ENCODE measurements around the gene CNTNAP2.

The CNTNAP2 gene

DNA sequence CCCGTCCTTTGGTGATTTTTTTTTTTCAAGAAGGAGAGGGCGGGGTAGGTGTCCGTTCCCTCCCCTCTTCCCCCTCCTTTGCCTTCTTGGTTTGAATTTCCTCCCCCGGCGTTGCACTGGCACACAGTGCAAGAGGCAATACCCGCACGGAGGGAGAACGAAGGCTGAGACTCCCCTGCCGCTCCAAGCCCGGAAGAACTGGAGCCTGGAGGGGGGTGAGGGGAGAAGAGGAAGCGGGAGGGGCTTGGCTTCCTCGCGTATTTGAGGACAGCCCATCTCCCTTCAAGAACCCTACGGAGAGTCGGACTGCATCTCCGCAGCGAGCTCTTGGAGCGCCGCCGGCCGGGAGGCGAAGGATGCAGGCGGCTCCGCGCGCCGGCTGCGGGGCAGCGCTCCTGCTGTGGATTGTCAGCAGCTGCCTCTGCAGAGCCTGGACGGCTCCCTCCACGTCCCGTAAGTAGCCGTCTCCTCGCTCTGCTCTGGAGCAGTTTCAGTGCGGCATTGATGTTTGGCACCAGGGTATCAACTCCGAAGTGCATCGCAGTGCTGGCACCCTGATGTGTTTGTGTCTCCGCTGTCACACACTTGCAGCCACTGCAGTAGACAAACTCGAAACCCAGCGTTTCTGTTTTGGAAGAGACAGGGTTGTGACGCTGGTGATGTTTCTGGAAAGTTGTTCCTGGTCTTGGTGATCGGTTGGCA is at the start of gene CNTNAP2:
Gene CNTNAP2, plus strand, starts transcription at position 281 of the 702 bp plus-strand sequence. Its CDS starts 76 bp downstream, at position 357.
- no peak for DNase-seq

DNA sequence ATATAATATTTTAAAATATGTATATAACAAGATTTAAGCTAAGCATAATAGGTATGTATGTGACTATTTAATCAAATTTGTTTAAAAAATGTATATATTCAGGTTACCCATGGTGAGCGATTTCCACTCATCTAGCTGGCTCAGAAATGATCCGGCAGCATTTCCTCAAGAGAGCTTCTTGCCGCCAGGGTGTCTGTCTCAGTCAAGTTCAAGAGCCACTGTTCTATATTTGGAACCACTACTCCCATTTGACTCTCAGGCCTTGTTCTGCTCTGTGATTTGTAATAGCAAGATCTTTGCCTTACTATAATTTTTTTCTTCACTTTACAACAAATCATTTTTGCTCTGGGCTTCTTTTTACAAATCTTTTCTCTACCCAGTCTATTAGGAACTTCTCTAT is 48.7 kb upstream of the CNTNAP2 start:
- no peak for DNase-seq

DNA sequence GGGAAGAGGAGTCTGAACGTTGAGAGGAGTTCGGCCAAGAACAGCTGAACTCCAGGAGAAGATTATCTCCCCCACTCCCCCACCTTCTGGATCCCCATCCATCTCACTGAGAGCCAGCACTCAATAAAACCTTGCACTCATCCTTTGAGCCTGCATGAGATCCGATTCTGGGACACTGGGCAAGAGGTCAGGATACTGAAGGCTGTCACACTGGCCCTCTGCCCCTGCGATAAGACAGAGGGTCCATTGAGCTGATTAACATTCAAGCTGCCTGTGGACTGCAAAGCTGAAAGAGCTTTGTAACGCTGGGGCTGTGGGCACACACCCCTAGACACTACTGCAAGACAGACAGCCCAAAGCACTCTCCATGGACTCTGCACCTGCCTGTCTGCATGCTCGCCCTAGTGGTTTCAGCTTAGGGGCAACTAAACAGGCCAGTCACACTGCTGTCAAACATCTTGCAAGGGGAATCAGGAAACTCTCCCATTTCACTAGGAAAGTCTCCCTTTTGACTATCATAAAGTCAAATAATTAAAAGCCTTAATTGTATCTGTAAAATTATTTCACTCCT is 42.3 kb upstream of the CNTNAP2 start:
- no peak for DNase-seq

DNA sequence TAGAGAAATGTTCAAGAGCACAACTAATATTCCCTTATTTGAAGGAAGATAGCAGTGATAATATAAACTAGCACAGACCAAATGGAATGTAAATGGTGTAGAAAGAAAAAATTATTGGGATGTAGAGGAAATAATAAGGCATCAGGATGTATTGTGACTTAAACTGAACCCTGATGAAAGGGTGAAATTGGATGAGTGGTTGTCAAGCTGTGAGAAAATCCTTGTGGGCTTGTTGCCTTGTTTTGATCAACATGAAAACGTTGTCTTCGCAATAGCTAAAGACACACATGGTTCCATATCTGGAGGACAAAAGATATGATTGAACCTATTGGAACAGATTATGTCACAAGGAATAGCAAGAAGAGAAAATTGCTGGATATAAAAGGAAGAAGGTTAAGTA is 40.3 kb upstream of the CNTNAP2 start:
- DNase-seq: no peak

DNA sequence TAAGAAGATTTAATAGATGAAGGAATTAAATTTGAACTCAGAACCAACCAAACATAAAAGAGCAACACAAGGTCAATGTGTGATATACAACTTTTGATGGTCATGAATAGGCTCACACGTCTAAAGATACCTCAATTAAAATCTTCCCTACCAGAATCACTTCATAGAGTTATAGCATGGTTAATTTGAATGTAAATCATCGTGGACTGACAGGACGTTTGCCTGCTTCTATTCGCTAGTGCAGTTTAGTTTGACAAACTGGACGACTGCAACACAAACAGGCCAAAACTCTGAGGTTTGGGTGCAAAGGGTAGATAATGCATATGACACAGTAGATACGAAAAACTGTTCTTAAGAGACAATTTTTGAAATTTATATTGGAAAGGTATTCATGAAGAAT is 32.5 kb upstream of the CNTNAP2 start:
- DNase-seq: no peak

DNA sequence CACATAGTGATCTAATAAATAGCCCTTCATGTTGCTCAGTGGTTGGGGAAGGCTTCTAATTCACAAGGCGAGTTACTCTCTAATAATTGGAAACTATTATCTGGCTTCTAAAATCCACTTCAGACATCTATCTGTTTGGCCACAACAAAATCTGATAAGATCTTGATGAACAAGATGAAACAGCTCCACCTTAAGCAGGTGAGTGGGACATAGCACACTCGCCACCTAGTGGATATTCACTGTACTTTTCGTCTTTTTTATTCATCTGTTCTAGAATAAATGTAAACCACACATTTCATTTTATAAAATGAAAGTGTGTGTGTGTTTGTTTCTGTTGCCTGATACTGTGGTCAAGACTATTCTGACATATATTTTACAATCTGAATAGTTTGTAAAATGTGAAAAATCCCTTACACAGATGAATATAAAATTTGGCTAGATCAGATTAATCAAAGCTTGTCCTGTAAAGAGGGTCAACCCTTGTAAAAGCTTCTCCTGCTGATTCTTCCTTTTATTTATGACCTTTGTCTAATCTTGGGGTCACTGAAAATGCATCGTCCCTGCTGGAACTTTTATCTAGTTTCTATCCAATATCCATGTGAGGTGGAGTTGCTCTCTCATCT is 26.5 kb upstream of the CNTNAP2 start:
- DNase-seq: no peak

DNA sequence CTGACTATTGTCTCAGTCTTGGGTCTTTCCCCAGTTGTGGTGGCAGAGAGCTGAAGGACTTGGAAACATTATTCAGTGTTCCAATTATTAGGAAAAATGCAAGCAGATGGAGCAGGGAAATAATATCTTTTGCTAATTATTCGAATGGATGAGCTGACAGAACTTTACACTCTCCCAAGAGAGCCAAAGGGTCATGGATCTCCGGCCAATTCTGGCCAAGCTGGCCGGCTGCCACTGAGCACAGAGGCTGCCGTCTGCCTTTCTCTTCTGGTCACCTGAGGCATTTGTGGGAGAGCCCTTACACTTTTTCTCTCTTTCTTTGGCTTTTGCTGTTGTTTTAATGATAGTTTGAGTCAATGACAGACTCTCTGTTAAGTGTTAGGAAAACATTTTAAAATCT is 22.2 kb upstream of the CNTNAP2 start:
- DNase-seq: no peak

DNA sequence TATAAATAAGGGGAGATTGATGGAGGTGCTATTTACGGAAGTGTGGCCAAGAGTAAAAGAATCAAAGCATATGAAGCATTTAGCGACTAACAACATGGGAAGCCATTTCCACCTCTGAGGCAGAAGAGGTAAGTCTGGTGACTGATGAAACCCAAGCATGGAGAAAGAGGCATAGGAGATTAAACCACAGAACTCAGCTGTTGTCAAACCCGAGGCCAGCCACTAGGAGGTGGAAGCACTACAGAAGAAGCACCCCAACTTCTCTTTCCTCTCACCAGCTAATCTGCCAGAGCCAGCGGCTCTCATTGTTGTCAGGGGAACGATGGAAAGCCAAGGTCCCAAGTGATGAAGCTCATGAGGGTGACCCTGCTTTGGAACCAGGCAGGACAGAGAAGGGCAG is 19.6 kb upstream of the CNTNAP2 start:
- no peak for DNase-seq

DNA sequence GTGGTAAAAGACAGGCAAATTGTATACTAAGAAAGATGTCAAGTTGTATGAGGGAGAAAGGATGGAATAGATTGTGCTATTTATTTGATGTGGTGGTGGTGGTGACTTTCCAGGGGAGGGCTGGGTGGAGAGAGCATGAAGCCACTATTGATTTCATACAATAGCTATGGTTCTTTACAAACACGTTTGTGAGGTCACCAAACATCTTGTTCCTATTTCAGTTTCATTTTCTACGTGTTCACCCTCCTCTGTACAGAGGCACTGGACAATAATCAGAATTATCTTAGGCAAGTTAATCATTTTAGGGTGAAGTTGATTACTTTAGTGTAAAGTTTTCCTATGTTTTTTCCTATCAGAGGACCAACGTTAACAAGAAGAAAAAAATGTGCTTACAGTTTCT is 10.3 kb upstream of the CNTNAP2 start:
- DNase-seq: no peak

DNA sequence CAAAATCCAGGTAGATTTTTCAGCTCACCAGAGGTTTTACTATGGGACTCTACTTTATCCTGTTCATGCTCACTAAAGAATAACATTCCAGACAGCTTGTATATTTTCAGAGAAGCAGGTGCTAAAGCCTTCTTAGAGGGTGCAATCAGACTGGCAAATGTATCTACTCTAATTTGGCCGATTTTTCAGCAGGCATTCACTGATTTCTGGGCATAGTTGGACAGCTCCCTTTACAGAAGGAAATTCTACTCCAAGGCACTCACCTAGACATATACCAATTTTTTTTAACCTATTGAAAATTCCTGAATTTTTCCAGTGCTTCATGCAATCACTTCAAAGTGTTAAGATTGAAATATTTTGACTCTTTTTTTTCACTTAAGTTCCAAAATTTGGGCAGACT is 3.8 kb upstream of the CNTNAP2 start:
- no peak for DNase-seq

DNA sequence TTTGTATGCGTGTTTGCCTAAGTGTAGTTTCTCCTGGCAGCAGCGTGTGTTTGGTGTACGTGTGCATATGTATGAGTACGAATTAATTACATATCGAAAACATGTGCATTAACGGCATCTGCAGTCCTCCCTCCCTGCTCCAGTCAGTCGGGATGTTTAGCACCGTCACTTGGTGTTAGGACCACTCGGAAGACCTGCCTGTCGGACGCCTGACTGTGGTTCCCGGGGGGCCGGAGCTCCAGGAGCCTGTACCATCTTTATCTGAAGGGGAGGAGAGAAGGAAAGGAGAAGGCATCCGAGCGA is 1.1 kb upstream of the CNTNAP2 start:
- no peak for DNase-seq

DNA sequence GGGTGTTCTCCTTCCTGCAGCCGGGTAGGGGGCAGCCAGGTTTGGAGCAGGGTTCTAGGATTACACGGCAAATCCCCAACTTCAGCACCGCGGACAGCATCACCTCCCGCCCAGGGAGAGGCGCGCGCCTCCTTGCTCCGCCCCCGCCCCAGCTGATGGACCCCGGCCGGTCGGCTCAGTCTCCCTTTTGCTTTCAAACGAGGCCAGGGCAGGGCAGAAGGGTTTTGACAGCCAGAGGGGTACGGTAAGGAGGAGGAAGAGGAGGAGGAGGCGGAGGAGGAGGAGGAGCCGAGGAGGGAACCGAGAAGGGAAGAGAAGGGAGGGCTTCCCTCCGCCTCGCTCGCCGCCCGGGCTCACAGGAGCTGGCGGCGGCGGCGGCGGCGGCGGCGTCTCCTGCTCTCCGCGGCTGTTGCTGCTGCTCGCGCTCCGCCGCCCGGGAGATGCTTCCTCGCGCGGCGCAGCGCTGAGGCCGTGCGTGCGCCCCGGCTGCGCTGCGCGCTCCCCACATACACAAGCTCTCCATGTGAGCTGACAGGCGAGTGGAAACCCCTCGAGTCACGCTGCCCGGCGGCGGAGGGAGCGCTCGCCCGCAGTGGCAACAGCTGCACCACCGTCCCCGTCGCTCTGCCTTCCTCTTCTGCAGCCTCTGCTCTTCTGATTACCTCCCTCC is 615 bp upstream of the CNTNAP2 start:
- peak; percentile 9 for DNase-seq

DNA sequence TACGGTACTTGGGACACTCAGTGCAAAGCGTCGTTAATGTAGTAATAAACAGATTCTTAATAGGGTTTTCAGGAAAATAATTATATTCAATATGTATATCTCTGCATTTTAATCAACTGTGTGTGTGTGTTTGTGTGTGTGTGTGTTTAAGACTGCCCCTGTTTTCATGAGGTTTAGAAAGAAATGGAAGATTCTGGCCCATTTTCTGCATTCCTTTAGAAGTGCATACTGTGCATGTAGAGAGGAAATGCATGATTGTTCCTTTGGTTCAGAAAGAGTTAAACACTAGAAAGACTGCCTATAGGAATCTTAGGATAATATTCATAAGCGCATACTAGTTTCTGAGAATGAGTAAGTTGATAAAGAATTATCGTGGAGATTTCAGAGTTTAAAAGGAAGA is 975 bp downstream of the CNTNAP2 start:
- DNase-seq: no peak

DNA sequence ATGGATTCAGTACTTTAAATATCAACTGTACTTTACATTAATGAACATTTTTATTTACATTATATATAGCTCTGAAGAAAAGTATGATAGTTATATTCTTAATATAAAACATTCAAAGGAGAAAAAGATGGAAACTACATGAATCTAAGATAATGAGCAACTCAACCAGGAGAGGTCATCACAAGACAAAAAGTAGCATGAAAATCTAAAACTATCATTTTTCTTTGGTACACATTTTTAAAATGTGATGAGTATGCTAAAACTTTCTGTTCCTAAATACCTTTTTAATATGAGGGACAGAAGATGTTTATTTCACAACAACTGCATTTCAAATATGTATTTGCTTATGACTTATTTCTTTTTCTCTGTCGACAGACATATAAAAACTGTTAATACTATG is 2.4 kb downstream of the CNTNAP2 start:
- DNase-seq: no peak

DNA sequence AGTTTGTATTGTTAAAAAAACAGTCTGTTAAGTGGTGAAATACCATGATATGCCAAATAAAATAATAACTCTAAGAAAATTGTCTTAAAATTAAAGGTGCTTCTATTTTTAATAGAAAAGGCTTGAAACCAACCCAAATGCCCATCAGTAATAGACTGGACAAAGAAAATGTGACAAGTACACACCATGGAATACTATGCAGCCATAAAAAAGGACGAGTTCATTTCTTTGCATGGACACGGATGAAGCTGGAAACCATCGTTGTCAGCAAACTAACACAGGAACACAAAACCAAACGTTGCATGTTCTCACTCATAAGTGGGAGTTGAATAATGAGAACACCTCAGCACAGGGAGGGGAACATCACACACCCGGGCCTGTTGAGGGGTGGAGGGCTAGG is 7.1 kb downstream of the CNTNAP2 start:
- DNase-seq: no peak

DNA sequence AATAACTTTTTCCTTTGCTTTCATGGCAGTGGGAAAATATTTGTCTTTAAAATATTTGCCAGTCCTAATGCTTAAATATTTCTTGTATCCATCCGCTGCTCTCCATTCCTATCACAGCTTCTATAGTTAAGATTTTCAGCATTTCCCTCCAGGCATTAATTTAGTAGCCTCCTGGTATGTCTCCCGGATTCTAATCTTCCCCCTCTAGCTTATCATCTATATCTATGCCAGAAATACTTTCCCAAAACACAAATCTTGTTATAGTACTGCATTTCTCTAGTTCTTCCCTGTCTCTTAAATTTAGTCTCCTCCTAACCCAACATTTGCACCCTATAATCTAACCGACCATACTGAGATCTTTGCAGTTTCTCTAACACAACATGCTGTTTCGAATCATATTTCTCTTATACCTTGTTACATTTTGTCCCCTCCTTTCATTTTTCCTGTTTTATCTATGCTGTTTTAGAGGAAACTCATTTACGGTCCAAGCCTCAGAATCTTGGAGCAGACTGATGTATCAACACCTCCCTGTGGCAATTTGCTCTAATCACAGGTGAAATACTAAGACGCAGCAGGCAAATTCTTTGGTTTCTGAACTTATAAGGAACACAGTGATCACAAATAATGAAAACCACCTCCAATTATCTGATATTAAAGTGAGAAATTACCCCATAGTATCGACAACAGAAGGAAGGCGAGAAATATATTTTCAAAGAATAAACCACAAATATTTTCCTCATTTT is 10.3 kb downstream of the CNTNAP2 start:
- no peak for DNase-seq

DNA sequence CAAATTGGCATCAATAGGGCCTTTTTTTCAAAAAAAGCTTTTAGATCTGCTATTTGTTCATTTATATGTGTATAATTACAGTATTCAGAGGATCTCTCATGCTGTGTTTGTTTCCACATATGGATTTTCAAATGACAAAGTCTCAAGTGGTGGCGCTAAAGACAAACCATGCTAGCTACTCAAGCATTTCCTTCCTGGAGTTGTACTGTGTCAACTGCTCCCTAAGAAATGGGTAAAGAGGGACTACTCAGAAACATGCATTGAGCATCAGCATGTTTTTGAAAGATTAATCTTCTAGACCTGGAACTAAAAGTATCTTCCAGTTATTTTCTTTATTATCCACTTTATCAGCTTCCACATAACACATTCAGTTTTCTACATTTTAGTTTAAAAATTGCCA is 12.7 kb downstream of the CNTNAP2 start:
- DNase-seq: no peak

DNA sequence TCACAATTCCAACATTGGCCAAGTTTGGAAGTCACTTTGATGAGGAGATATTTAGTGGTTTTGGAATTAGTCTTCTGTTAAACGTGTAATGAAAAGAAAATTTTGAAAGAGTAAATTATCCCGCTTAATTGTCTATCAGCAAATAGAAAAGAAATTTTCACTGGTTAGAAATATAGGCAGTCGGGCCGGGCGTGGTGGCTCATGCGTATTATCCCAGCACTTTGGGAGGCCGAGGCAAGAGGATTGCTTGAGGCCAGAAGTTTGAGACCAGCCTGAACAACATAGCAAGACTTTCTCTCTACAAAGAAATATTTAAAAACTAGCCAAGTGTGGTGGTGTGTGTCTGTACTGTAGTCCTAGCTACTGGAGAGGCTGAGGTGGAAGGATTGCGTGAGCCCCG is 13.4 kb downstream of the CNTNAP2 start:
- no peak for DNase-seq

DNA sequence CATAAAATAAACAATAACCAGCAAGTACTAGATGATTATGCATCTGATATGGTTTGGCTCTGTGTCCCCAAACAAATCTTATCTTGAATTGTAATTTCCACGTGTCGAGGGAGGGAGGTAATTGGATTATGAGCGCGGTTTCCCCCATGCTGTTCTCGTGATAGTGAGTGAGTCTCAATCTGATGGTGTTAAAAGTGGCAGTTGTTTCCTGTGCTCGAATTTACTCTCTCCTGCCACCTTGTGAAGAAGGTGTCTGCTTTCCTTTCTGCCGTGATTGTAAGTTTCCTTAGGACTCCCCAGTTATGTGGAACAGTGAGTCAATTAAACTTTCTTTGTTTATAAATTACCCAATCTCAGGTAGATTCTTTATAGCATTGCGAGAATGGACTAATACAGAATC is 15.1 kb downstream of the CNTNAP2 start:
- DNase-seq: no peak

DNA sequence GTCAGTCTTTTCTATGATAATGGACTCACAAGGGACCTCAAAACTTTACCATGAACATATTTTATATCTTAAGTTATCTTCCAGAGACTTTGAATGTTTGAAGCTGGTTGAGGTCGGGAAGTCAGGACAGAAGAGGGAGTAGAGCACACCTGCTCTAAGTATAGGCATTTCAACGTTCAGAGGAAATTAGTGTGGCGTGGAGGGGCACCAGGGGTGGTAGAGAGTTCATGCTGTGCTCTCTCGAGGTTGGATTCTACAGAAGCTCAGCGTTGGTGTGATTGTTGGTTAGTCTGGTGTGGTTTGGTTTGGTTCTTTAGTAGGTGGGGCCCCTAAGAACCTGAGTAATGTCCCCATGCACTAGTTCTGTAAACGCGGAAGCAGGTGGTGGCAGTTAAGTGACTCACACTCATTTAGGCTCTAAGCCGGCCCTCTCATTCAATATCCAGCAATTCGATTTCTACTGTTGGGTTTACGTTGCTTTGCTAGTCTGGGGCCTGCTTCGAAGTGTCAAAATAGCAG is 19.8 kb downstream of the CNTNAP2 start:
- no peak for DNase-seq

DNA sequence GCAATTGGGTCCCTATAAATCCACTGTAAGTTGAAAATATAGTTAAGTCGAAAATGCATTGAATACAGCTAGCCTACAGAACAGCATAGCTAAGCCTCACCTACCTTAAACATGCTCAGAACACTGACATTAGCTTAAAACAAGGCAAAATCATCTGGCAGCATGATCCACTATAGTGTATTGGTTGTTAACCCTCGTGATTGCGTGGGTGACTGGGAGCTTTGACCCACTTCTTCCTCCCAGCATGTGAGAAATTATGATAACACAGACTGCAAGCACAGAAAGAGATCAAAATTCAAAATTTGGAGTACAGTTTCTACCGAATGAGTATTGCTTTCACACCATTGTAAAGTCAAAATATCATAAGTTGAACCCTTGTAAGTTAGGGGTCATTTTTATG is 22.3 kb downstream of the CNTNAP2 start:
- DNase-seq: no peak

DNA sequence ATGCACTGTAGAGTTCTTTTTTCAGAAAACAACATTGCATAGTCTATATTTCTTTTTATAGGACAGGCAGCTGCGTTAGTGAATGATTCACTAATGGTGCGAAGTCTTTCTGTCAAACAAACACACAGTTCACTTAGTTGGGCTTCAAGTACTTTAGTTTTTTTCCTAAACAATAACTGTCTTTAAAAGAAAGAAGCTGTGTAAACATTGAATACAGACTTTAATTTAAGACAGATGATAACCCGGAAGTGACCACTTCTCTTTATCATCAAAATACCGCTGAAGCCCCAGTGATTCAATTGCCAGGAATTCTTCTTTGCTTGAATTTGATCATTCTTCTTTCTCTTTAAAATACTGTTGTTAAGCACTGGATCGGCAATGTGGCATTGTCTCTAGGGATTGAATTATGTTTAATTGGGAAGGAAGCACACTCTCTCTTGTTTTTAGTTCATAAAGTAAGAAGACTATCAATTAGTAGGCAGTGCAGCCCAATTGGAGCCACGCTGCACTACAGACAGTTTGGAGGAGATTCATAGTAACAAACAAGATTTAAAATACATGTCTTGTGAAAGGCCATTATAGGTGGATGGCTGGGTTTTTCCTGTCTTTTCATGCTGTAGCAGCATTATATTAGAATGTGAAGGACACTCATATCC is 30.4 kb downstream of the CNTNAP2 start:
- DNase-seq: no peak

DNA sequence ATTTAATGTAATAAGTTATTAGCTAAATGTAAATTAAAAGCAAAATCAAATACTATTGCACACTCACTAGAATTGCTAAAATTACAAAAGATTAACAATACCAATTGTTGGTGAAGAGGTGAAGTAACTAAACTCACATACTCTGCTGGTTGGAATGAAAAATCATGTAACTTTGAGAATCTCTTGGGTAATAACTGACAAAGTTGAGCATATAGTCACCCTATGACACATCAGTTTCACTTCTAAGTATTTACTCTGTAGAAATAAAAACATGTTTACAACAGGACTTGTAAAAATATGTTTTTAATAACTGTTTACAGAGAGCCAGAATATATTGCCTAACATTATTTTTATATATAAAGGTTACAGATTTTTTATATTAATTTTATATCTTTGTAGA is 33.6 kb downstream of the CNTNAP2 start:
- no peak for DNase-seq

All from DMS 273 treated with DMSO at 0.1 percent for 48 hours (cell line).